Nephron progenitor cell (in vitro differentiated cells): Measurements from ENCODE around the gene MAP4.

Experiments used
- DNase-seq: peaks from one replicate; pipeline ENCODE4 v3.0.0; 2021
- H3K27ac Mint-ChIP-seq: 2 replicates; pipeline ENCODE4 v1.8.0; 2021; ENCODE audit warnings: mild to moderate bottlenecking, moderate library complexity, mixed read lengths
- H3K27me3 Mint-ChIP-seq: 2 replicates; pipeline ENCODE4 v1.8.0; 2021; ENCODE audit warnings: mild to moderate bottlenecking, low read depth, mixed read lengths; ENCODE audit not compliant: poor library complexity
- H3K36me3 Mint-ChIP-seq: 2 replicates; pipeline ENCODE4 v1.8.0; 2021; ENCODE audit warnings: low read depth, mixed read lengths
- H3K4me1 Mint-ChIP-seq: 2 replicates; pipeline ENCODE4 v1.8.0; 2021; ENCODE audit warnings: mixed read lengths
- H3K4me3 Mint-ChIP-seq: 2 replicates; pipeline ENCODE4 v1.8.0; 2021; ENCODE audit warnings: mild to moderate bottlenecking, moderate library complexity, mixed read lengths
- H3K9me3 Mint-ChIP-seq: 2 replicates; pipeline ENCODE4 v1.8.0; 2021; ENCODE audit warnings: mild to moderate bottlenecking, moderate library complexity, mixed read lengths
- CTCF ChIP-seq: fragments of 200-600 bp; sonication (generic); IDR thresholded peaks from 2 replicates; pipeline ENCODE4 v1.5.0; 2021; ENCODE audit warnings: antibody characterized with exemption

The MAP4 gene

GRCh38 chr3:47897954-47898353 lies 118.3 kb downstream of the MAP4 start:
- DNase-seq: no peak
- Mint-ChIP-seq H3K27me3 (no peaks in the 10 kb centered on the region), H3K36me3 (peaks cover 50% of the 10 kb centered on the region), H3K9me3 (no peaks in the 10 kb centered on the region), H3K27ac (no peak overlapping the region), H3K4me1 (peaks cover 13% of the 10 kb centered on the region), H3K4me3 (no peak overlapping the region)
- TF ChIP-seq CTCF: no peak

GRCh38 chr3:47896736-47897135 lies 119.5 kb downstream of the MAP4 start:
- Mint-ChIP-seq H3K27me3 (no peaks in the 10 kb centered on the region), H3K4me3 (no peak overlapping the region), H3K9me3 (no peaks in the 10 kb centered on the region), H3K4me1 (peaks cover 25% of the 10 kb centered on the region), H3K27ac (no peak overlapping the region), H3K36me3 (peaks cover 41% of the 10 kb centered on the region)
- DNase-seq: no peak
- no peak for TF ChIP-seq CTCF

GRCh38 chr3:47895241-47895640 lies 121.0 kb downstream of the MAP4 start:
- no peaks in the 10 kb centered on the region for H3K27me3 Mint-ChIP-seq
- DNase-seq: no peak
- TF ChIP-seq CTCF: no peak
- peaks cover 31% of the 10 kb centered on the region for H3K36me3 Mint-ChIP-seq
- H3K4me3 Mint-ChIP-seq: no peak overlapping the region
- H3K4me1 Mint-ChIP-seq: peaks cover 40% of the 10 kb centered on the region
- no peaks in the 10 kb centered on the region for H3K9me3 Mint-ChIP-seq
- H3K27ac Mint-ChIP-seq: no peak overlapping the region

GRCh38 chr3:47892286-47893040 lies 123.8 kb downstream of the MAP4 start:
- DNase-seq: no peak
- TF ChIP-seq CTCF: no peak
- peaks cover 66% of the 10 kb centered on the region for H3K4me1 Mint-ChIP-seq
- peak overlapping the region; percentile 98 for H3K27ac Mint-ChIP-seq
- H3K36me3 Mint-ChIP-seq: peaks cover 46% of the 10 kb centered on the region
- peaks cover 14% of the 10 kb centered on the region for H3K9me3 Mint-ChIP-seq
- peak overlapping the region; percentile 57 for H3K4me3 Mint-ChIP-seq
- H3K27me3 Mint-ChIP-seq: no peaks in the 10 kb centered on the region

GRCh38 chr3:47891613-47892005 lies 124.6 kb downstream of the MAP4 start:
- no peak for DNase-seq
- Mint-ChIP-seq H3K4me1 (peaks cover 69% of the 10 kb centered on the region), H3K9me3 (peaks cover 16% of the 10 kb centered on the region), H3K4me3 (peak overlapping the region; percentile 57), H3K36me3 (peaks cover 44% of the 10 kb centered on the region), H3K27ac (peak overlapping the region; percentile 98), H3K27me3 (no peaks in the 10 kb centered on the region)
- TF ChIP-seq CTCF: no peak
